Activated CD8-positive, alpha-beta memory T cell treated with anti-CD3 and anti-CD28 coated beads, Interleukin-2, amount 50 U/mL, for 24 hours (primary cell): ENCODE measurements around the gene ASPSCR1.
"Not testable (repeated sequence)": the region's sequence is repeated elsewhere in the genome, so short reads cannot be mapped to it uniquely, and the experiment has no call there.

ENCODE experiments used
- DNase-seq: peaks from one replicate; pipeline ENCODE4 v3.0.0-alpha.2; 2020; ENCODE audit errors: extremely low read depth

Gene ASPSCR1

GRCh38 chr17:81981511-81981910 lies 4.1 kb downstream of the ASPSCR1 start:
- not testable (repeated sequence) for DNase-seq

DNA sequence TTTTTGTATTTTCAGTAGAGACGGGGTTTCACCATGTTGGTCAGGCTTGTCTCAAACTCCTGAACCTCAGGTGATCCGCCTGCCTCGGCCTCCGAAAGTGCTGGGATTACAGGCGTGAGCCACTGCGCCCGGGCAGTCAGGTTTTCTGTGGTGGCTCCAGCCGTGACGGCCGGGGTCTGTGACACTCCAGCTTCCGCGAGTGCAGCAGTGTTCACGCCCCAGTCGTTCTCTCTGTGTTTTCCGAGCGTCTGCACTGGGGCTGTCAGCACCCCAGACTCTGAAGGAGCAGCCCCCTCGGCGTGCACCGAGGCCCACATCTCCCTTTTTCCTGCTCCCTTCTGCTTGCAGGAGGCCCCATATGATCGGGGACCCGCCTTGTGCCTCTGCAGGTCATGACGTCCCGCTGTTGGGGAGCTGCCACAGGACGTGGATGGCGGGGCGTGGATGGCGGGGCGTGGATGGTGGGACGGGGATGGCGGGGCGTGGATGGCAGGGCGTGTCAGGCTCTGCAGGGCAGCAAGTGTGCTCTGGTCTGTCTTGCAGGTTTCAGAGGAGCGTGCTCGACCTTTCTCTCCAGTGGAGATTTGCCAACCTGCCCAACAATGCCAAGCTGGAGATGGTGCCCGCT lies 5.7 kb downstream of the ASPSCR1 start:
- DNase-seq: no peak

DNA sequence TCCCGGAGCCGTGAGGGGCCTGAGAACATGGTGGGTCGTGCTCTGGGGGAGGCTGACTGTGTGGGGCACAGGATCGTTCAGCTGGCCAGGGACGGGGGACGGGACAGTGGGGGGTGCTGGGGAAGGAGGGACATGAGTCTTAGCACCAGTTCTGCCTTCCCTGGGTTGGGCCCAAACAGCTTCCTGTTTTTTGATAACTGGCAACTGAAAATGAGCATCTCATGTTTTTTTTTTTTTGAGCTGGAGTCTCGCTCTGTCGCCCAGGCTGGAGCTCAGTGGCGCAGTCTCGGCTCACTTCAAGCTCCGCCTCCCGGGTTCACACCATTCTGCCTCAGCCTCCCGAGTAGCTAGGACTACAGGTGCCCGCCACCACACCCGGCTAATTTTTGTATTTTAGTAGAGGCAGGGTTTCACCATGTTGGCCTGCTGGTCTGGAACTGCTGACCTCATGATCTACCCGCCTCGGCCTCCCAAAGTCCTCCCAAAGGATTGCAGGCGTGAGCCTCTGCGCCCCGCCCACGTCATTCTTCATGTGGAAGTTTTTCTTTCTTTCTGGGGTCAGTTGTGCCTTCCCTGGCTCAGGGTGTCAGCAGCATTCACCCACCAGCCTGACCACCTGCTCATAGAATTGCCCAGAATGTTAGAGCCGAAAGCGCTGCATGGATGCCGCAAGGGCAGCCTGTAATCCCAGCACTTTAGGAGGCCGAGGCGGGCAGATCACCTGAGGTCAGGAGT lies 6.4 kb downstream of the ASPSCR1 start:
- DNase-seq: no peak

DNA sequence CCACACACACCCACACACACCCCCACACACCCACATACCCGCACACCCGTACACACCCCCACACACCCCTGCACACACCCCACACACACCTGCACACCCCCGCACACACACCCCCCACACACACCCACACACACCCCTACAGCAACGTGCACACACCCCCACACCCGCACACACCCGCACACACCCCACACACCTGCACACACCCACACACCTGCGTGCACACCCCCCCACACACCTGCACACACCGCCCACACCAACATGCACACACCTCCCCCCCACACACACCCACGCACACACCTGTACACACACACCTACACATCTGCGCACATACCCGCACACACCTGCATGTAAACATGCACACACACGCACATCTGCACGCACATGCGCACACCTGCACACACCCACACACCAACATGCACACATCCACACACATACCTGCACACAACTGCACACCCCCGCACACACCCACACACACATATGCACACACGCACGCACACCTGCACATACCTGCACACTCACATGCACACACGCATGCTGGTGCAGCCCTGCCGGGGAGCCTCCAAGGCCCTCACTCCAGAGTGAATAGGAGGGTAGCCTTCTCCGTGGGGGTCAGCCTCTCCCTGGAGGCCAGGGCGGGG lies 7.5 kb downstream of the ASPSCR1 start:
- DNase-seq: no peak

GRCh38 chr17:81986606-81987005 lies 9.2 kb downstream of the ASPSCR1 start:
- DNase-seq: no peak

DNA sequence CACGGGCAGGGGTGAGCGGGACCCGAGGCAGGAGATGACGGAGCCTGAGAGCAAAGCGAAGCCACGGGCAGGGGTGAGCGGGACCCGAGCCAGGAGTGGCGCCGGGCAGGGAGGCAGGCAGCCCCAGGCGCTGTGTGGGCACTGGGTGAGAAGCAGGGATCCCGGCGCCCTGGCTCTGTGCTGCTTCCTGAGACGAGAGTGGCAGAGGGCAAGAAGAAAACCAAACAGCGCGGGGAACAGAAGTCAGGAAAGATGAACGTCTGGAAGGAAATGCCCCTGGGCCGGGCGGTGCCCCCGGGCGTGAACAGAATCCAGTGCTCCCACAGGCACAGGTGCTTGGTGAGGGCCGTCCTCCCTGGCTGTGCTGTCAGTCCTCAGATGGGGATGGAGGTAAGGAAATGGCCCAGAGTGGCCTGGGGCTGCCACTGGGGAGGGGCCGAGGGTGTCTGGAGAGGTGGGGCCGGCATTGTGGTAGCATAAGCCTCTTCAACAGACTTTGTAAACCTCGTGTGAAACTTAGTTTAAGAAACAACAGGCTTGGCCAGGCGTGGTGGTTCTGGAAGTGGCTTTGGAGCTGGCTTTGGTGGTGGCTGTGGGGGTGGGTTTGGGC lies 9.8 kb downstream of the ASPSCR1 start:
- no peak for DNase-seq

DNA sequence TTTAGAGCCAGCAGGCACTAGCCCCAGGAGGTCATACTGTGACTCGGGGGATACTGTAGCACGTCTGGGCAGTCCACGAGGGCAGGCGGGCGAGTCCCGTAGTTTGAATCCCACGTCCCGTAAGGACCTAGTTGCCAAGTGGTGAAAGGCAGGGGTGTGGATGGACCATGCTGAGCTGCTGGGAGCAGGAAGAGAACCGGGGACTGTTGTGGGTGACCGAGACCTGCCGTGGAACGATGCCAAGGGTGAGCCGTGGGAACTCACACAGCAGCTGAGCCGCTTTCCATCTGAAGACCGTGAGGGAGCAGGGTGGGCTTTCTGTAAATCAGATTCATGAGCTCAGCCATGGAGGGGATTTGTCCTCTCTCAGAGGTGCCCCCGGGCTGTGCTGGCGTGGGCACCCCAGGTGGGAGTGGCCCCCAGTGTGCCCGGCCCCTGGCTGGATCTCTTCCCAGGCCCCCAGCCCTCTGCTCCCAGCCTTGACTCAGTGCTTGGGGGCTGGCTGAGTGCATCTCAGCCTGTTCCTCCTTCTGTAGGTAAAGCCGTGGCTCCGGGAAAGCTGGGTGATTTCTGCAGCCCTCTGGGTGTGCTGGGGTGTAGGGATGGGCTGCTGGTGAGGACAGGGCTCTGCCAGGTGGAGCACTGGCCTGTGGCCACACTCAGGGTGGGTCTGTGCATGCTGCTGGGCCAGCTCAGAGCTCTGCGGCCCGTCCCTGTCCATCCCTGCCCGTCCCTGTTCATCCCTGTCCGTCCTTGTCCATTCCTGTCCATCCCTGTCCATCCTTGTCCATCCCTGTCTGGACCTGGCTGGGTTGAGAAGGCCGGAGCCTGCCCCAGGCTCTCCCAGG lies 13.6 kb downstream of the ASPSCR1 start:
- DNase-seq: no peak

GRCh38 chr17:81991684-81992305 lies 14.4 kb downstream of the ASPSCR1 start:
- DNase-seq: no peak

DNA sequence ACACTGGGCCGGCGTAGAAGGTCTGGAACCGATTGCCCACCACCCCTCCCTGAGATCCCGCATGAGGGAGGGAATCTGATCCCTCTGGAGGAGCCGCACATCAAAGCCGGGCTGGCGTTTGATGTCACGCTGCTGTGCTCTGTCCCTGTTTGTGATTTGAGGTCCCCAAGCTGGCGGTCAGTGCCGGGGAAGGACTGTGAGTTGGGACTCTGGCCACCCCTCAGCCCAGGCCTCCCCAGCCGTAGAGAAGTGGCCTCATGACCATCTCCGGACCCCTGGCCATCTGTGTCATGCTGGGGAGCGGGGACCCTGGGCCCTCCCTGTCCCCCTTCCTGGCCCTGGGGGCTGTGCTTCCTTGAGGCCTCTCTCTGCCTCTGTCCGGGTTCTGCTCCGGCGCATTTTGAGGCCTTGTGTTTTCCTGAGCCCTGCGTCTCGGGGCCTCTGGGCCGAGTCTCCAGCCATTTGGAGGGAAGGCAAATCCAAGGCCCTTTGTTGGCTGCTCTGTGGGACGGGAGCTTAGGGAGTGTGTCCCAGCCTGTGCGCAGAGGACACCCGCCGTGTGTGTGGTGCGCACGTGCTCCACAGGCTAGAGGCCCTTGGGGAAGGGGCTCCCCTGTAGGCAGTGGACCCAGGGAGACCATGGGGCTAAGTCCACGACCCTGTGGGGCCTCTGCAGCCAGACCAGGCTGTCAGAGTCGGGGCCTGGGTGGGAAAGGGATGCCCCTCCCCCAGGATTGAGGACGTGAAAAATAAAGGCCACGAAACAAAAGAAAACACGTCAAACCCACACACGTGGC lies 15.1 kb downstream of the ASPSCR1 start:
- DNase-seq: no peak

GRCh38 chr17:81993729-81994592 lies 16.5 kb downstream of the ASPSCR1 start:
- DNase-seq: no peak

DNA sequence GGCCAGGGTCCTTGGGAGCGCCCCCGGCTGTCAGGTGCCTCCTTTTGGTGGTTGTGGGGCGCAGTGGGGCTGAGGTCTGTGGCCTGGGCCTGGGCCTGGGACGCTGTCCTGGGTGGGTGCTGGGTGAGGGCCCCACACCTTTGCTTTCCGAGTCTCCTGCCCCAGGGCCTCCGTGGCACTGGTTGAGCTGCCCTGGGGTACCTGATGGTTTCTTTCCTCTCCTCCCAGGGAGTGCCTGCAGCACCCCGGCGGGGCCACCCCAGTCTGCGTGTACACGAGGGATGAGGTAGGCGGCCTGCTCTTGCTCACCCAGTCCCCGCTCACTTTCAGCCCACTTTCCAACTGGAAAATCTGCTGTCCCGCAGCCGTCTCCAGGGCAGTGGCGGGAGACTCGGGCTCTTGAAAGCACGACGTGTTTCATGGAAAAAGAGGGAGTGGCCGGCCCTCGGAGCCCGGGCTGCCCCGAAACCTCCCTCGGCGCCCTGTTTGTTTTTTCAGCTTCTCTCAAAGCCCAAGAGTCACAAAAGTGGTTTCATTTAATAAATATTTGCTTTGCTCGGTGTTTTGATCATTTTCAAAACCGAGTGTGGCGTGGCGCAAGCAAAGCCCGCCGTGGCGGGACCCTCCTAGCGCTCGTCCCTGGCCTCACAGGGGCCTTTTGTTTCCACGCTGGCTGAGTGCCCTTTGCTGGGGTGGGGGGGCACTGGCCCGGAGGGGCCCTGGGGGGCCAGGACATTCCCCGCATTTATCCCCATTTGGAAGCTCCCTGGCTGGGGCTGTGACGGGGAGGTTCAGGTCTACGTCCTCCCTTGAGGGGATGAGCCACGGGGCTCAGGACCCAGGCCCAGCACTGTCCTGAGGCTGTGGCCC lies 17.4 kb downstream of the ASPSCR1 start:
- no peak for DNase-seq

GRCh38 chr17:81995463-81996231 lies 18.2 kb downstream of the ASPSCR1 start:
- no peak for DNase-seq

DNA sequence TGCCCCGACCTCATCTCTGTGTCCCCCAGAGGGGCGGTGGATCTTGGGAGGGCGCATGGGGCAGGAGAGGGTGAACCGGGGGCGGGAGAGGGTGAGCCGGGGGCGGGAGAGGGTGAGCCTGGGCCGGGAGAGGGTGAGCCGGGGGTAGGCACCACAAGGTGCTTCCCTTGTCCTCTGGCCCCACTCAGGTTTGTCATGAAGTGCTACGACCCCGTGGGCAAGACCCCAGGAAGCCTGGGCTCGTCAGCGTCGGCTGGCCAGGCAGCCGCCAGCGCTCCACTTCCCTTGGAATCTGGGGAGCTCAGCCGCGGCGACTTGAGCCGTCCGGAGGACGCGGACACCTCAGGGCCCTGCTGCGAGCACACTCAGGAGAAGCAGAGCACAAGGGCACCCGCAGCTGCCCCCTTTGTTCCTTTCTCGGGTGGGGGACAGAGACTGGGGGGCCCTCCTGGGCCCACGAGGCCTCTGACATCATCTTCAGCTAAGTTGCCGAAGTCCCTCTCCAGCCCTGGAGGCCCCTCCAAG lies 18.9 kb downstream of the ASPSCR1 start:
- no peak for DNase-seq

GRCh38 chr17:81996757-81997441 lies 19.5 kb downstream of the ASPSCR1 start:
- no peak for DNase-seq

GRCh38 chr17:81998212-81998611 lies 20.8 kb downstream of the ASPSCR1 start:
- no peak for DNase-seq

GRCh38 chr17:81998691-81999438 lies 21.4 kb downstream of the ASPSCR1 start:
- DNase-seq: no peak
